Mesothelial cell of epicardium (in vitro differentiated cells): ENCODE data around the gene INPP4B. TPM values are rescaled to one million over a fixed set of nuclear protein-coding genes. Genes with fewer than 3 reads are reported as not detected.

Source experiments
- DNase-seq, 2 experiments: peaks; one replicate each; pipeline ENCODE4 v3.0.0; 2021; ENCODE audit warnings: low spot score in 2 of 2; ENCODE audit not compliant: unreplicated experiment in 2 of 2
- H3K27ac Mint-ChIP-seq: 2 replicates; pipeline ENCODE4 v1.8.0; 2021; ENCODE audit warnings: mixed read lengths
- H3K27me3 Mint-ChIP-seq: 2 replicates; pipeline ENCODE4 v1.8.0; 2021; ENCODE audit warnings: low read depth, mixed read lengths
- H3K36me3 Mint-ChIP-seq: 2 replicates; pipeline ENCODE4 v1.8.0; 2021; ENCODE audit warnings: mixed read lengths
- H3K4me1 Mint-ChIP-seq: 2 replicates; pipeline ENCODE4 v1.8.0; 2021; ENCODE audit warnings: mixed read lengths
- H3K4me3 Mint-ChIP-seq: 2 replicates; pipeline ENCODE4 v1.8.0; 2021; ENCODE audit warnings: mild to moderate bottlenecking, moderate library complexity, mixed read lengths
- H3K9me3 Mint-ChIP-seq: 2 replicates; pipeline ENCODE4 v1.8.0; 2021; ENCODE audit warnings: mixed read lengths
- CTCF ChIP-seq: fragments of 200-600 bp; sonication (generic); IDR thresholded peaks from one replicate; pipeline ENCODE4 v1.5.0; 2021; ENCODE audit warnings: antibody characterized with exemption; ENCODE audit not compliant: unreplicated experiment
- total RNA-seq: library from RNA; stranded (reverse); gene quantifications from 3 replicates; pipeline ENCODE4 v1.2.1, GENCODE V29; 2021

The INPP4B gene
- total RNA-seq, 1 donor from 2014 or later: 35.4 TPM

DNA sequence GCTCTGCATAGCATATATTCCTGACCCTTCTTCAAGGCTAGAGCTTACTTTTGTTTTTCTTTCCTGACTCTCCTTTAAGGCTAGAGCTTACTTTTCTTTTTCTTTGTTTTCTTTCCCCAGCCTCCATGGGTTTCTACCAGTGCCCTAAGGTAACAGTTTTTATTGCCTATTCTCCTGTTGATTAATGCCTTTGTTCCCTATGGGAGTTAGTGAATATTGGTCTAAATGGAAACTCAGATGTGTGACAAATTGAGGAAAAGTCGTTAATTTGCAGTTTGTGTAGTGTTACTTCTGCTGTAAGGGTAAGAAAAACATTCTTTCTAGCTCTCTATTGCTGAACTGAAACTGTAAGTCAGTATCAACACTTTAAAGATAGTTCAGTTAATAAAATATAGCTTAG is 851.0 kb downstream of the INPP4B start:
- H3K27ac Mint-ChIP-seq: no peak overlapping the region
- H3K4me1 Mint-ChIP-seq: no peaks in the 10 kb centered on the region
- peaks cover 6% of the 10 kb centered on the region for H3K36me3 Mint-ChIP-seq
- H3K27me3 Mint-ChIP-seq: no peaks in the 10 kb centered on the region
- H3K4me3 Mint-ChIP-seq: no peak overlapping the region
- no peak for DNase-seq
- TF ChIP-seq CTCF: no peak
- peaks cover 61% of the 10 kb centered on the region for H3K9me3 Mint-ChIP-seq

DNA sequence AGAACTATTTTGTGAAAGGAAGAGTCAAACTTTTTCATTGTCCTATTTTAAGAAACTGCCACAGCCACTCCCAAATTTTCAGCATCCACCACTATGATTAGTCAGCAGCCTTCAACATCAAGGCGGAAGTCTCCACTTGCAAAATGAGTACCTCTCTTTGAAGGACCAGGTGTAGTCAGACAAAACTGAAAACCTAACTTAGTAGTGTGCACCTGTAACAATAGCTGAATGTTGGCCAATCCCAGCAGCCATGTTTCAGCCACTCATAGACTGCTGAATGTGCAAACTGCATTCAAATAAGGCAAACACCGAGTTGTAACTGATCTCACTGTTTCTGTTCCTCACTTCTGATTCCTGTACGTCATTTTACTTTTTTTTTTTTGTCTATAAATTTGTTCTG is 868.7 kb downstream of the INPP4B start:
- no peak overlapping the region for H3K27ac Mint-ChIP-seq
- H3K27me3 Mint-ChIP-seq: no peaks in the 10 kb centered on the region
- DNase-seq: no peak
- H3K9me3 Mint-ChIP-seq: peaks cover 33% of the 10 kb centered on the region
- no peak for TF ChIP-seq CTCF
- H3K4me1 Mint-ChIP-seq: no peaks in the 10 kb centered on the region
- peaks cover 1% of the 10 kb centered on the region for H3K36me3 Mint-ChIP-seq
- H3K4me3 Mint-ChIP-seq: no peak overlapping the region
